AML-193 (cell line): ENCODE results near the gene SPESP1.

Experiments
- DNase-seq, 2 experiments: peaks; one replicate each; lab custom pipeline; 2025; lab: John Stamatoyannopoulos, UW

The SPESP1 gene

DNA sequence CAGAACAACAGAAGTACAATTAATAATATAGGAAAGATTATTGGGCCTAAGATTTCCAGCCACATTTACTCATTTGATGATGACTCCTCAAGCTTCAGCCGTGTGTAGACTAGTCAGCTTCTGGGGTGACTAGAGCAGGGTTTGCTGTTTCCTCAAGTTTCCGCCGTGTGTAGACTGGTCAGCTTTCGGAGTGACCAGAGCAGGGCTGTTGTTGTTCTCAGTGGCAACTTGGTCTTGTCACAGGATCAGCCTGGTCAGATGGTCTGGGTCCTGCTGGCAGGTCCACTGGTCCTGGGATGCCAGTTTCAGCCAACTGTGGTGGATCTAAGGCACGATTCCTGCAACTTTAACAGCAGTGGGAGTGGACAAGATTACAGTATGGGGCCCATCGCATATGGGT lies 62.4 kb downstream of the SPESP1 start:
- no peak for DNase-seq

DNA sequence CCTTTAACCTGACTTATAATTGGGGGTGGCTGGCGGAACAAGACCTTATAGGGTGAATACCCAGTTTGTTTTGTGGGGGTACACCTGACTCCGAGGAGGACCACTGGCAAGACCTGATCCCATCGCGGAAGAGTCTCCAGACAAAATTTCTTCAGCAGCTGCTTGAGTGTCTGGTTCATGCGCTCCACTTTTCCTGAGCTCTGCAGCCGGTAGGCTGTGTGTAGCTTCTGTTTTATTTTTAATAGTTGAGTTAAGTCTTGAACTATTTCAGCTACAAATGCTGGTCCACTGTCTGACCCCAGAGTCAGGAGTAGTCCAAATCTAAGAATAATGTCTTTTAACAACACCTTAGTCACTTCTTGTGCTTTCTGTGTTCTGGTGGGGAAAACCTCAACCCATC lies 63.0 kb downstream of the SPESP1 start:
- no peak for DNase-seq

- no peak for DNase-seq
Measured at GRCh38 chr15:68994149-68994548, 63.8 kb downstream of the SPESP1 start.

DNA sequence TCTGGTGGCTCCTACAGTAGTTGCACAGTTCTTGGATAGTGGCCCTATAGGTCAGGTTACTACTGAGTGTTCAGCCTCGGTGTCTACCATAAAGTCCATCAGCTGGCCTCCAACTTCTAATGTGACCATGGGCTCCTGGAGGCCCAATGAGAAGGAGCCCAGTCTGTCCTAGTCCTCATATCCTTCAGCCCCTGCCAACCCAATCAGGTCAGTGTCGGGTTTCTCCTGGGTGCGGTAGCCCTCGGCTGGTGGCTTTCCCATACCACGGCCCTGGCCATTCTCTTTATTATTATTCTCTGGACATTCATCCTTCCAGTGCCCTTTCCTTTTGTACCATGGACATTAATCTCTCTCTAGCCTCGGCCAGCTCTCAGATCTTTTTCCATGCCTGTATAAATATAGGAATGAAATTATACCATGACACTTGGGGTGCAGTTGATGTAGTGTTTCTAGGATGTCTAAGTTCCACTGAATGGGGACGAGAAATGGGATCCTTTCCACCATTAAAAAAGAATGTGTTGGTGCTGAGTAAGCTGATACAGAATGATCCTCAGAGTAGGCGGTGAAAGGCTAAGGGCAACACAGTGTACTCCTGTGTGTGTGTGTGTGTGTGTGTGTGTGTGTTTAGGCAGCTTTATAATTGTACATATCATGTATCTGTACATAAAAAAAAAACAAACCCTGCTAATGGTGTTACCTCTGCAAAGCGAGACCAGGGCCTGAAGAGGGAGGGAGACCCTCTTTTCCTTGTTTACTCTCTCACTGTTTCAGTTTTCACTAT lies 64.8 kb downstream of the SPESP1 start:
- no peak for DNase-seq
